Motor neuron (in vitro differentiated cells): Measurements from ENCODE around the gene C6orf132. TPM values are rescaled to one million over a fixed set of nuclear protein-coding genes. Genes with fewer than 3 reads are reported as not detected.

Source experiments
- ATAC-seq, 8 experiments: fragments of 200-7000 bp; cut with Tn5 transposase; replicated peaks in 6 of 8; 2 replicates each; pipeline ENCODE4 v1.8.0; 2021; ENCODE audit warnings: mild to moderate bottlenecking in 8 of 8, moderate library complexity in 8 of 8
- H3K27ac ChIP-seq, 2 donors: fragments of 250-450 bp; sonication (Bioruptor Pico); 2 replicates each; pipeline ENCODE4 v1.9.0; 2021; ENCODE audit warnings: antibody characterized with exemption in 2 of 2, mild to moderate bottlenecking in 2 of 2, moderate library complexity in 1 of 2
- H3K4me1 ChIP-seq, 2 donors: fragments of 250-450 bp; sonication (Bioruptor Pico); replicated peaks in 1 of 2; 2 replicates each; pipeline ENCODE4 v1.6.1; 2021; ENCODE audit warnings: antibody characterized with exemption in 2 of 2, mild to moderate bottlenecking in 2 of 2, moderate library complexity in 1 of 2
- H3K4me3 ChIP-seq, 5 donors: fragments of 250-450 bp; sonication (Bioruptor Pico); 2 replicates each; pipeline ENCODE4 v1.9.0; 2021; ENCODE audit warnings: antibody characterized with exemption in 5 of 5, mild to moderate bottlenecking in 5 of 5, moderate library complexity in 4 of 5
- WGBS, 10 experiments: fragments of 450-650 bp; shearing (Covaris generic); methylation state at CpG; one replicate each; pipeline ENCODE4 v1.0.0; 2022; 5-methylcytosine and 5-hydroxymethylcytosine counted together
- in situ Hi-C, 9 experiments: fragments of 400-800 bp; cut with MboI; loops; one replicate each; pipeline ENCODE4 v1.15.0; 2021; ENCODE audit warnings: low sequenced_read_pairs in 9 of 9, low pct_unique_long_range_greater_than_20kb in 2 of 9; ENCODE audit not compliant: unreplicated experiment in 9 of 9
- total RNA-seq, 8 experiments: library from RNA; unstranded; fragments of 300-600 nt; gene quantifications; 2 replicates each; pipeline versions ENCODE4 v1.2.3 to v1.2.4, GENCODE V29; 2022

Gene C6orf132
- total RNA-seq, 8 experiments from 2014 or later, result under 0.01 to 1.00 (median 0.25) TPM; not detected in 1

GRCh38 chr6:42105156-42105648, 37.2 kb downstream of the C6orf132 start:
- no peak for ATAC-seq
- H3K27ac ChIP-seq, result no peak overlapping the region
- peaks cover 4 to 31% of the 10 kb centered on the region in 2 donors for H3K4me1 ChIP-seq
- WGBS, 10 experiments, result 90 to 95% methylated on average over 2 to 4 of the region's 17 CpGs; no CpG with 5 or more reads in 8 of the 10 experiments
- in situ Hi-C loops, result no loop called here
- H3K4me3 ChIP-seq, result no peak overlapping the region

GRCh38 chr6:42104804-42105125, 37.7 kb downstream of the C6orf132 start:
- H3K4me1 ChIP-seq, result peaks cover 4 to 33% of the 10 kb centered on the region in 2 donors
- in situ Hi-C loops, result no loop called here
- no peak for ATAC-seq
- WGBS, 10 experiments, result no CpG with 5 or more reads among the region's 16 CpGs
- no peak overlapping the region for H3K4me3 ChIP-seq
- no peak overlapping the region for H3K27ac ChIP-seq

GRCh38 chr6:42104095-42104803, 38.2 kb downstream of the C6orf132 start:
- 13 to 89% (median 27%) methylated on average over 6 to 22 of the region's 66 CpGs; no CpG with 5 or more reads in 7 of the 10 experiments for WGBS, 10 experiments
- H3K27ac ChIP-seq, result no peak overlapping the region
- in situ Hi-C loops, result no loop called here
- no peak overlapping the region for H3K4me3 ChIP-seq
- H3K4me1 ChIP-seq, result peaks cover 4 to 37% of the 10 kb centered on the region in 2 donors
- ATAC-seq, result peak in 4 of 8 experiments; percentile 14 to 34 (median 24)

DNA sequence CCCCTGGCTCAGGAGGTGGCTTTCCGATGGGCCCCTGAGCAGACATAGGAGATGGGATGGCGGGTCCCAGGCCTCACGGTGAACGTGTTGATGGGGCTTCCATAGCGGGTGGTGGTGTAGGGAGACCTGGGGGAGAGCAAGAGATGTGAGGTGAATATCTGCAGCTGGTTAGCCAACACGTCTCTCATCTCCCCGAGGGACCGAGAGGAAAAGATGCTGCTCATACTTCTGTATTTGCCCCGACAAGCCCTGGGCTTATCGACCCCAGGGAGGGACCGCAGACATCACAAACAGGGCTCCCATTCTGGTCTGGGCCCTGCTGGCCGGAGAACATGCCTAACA, 38.7 kb downstream of the C6orf132 start:
- Histone ChIP-seq H3K4me3 (no peak overlapping the region), H3K4me1 (peaks cover 4 to 38% of the 10 kb centered on the region in 2 donors), H3K27ac (no peak overlapping the region)
- in situ Hi-C loops, result no loop called here
- ATAC-seq, result no peak
- WGBS, 10 experiments, result 96 to 100% (median 100%) methylated on average over 1 to 8 of the region's 12 CpGs; no CpG with 5 or more reads in 7 of the 10 experiments

DNA sequence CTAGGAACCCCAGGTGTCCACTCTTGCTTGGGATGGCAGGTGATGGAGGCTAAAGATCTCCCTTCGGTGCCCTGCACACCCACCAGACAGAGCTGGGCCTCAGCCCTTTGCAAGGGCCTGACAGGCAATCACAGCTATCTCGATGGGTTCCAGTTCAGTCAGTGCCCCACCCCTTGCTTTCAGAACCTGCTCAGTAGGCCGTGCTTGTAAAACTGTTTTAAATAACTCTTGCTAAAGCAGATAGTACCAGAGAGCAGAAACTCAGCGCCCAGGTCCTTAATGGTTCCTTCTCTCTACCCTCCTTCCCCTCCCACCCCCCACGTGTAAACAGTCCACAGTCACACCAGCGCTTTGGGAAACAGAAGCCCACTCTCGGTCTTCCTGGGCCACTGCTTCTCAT, 39.2 kb downstream of the C6orf132 start:
- in situ Hi-C loops, result no loop called here
- H3K4me3 ChIP-seq, result no peak overlapping the region
- H3K27ac ChIP-seq, result no peak overlapping the region
- WGBS, 10 experiments, result 67 to 100% (median 96%) methylated on average over 1 to 5 of the region's 7 CpGs; no CpG with 5 or more reads in 5 of the 10 experiments
- no peak for ATAC-seq
- peaks cover 4 to 38% of the 10 kb centered on the region in 2 donors for H3K4me1 ChIP-seq

DNA sequence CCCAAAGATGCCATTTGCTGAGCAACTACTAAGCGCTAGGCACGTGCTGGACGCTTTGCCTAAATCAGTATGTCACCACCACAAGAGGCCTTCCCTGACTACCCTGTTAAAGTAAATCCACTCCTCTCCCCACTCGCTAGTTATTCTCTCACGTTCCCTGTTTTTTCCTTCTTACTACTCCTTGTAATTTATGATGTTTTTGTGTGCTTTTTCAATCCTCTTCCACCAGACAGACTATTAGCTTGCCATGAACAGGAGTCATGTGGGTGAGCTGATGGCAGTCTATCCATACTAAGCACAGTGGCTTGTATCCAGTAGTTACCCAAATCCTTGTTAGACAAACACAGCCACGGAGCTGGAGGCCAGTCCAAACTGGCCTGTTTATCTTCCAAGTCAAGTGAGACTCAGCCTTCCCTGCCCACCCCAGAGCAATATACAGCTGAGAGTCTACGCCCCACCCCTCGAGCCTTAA, 41.2 kb downstream of the C6orf132 start:
- WGBS, 10 experiments, result 40 to 88% (median 68%) methylated on average over 1 to 8 of the region's 8 CpGs; no CpG with 5 or more reads in 1 of the 10 experiments
- H3K4me3 ChIP-seq, result no peak overlapping the region
- H3K27ac ChIP-seq, result no peak overlapping the region
- in situ Hi-C loops, result no loop called here
- H3K4me1 ChIP-seq, result peaks cover 4 to 30% of the 10 kb centered on the region in 2 donors
- ATAC-seq, result peak; percentile 30 to 96 (median 76)

DNA sequence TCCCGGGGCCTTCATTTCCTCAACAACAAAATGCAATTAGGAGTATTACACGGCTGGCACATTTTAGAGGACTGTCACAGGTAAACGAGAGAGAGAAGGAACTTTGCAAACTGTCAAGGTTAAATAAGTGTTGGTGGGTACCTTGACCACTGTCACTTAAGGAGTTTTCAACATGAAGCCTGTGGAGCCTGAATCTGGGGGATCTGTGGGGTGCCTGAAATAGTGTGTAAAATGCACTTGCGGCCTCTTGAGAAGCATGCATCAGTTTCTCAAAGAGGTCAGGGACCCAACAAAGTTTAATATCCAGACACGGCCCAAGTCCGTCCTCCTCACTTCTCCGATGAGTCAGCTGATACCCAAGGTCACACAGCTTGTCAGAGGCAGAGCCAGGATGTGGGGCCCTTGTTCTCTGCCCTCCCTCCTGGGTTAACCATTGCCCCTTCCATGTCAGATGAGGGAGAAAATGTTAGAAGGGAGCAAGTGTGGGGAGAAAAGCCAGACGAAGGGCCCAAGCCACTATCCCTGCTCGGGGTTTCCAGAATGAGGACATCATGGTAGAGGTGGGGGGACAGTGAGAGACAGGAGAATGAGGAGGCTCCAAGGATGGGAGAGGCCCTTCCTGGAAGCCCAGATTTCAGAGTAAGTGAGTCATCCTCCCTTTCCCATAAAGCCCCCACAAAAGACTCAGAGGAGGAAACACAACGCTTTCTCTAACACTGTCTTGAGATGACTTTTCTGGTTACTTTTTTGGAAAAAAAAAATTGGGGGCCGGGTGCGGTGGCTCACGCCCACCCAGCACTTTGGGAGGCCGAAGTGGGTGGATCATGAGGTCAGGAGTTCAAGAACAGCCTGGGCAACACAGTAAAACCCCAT, 42.2 kb downstream of the C6orf132 start:
- Histone ChIP-seq H3K4me3 (no peak overlapping the region), H3K27ac (peak overlapping the region in 1 of 2 donors; percentile 34), H3K4me1 (peaks cover 0 to 25% of the 10 kb centered on the region in 2 donors)
- in situ Hi-C loops, result no loop called here
- WGBS, 10 experiments, result 14 to 87% (median 66%) methylated on average over 1 to 12 of the region's 14 CpGs
- peak in 3 of 8 experiments; percentile 21 to 54 (median 42) for ATAC-seq

DNA sequence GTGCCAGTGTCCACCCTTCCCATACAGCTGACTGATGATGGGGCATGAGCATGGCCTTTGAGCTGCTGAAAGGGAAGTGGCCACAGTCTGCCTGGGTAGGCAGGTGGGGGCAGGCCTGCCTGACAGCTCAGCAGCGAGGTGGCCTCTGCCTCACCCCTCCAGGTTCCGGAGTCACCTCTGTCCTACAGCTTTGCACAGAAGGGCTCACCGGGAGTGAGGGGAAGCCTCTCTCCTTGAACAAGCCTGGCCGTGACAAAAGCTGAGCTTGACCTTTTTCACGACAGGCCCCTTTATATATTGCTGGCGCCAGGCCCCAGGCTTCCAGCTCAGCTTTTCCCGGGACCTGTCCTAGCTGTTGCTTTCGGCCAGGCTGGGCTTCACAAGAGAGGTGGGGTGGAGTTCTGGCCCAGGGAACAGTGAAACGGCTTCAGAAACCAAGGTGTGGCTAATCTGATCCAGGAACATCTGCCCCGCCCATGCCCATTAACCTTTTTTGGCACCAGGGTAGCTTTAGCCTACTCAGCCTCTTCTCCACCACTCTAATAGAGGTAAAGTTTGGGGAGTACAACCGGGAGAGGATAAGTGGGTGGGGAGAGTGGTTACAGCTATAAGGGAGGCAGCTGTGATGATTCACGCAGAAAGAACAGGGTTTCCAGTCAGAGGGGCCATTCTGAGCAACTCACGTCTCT, 42.9 kb downstream of the C6orf132 start:
- H3K4me3 ChIP-seq, result no peak overlapping the region
- ATAC-seq, result peak in 5 of 8 experiments; percentile 17 to 81 (median 52)
- peak overlapping the region in 1 of 2 donors; percentile 34 for H3K27ac ChIP-seq
- peaks cover 0 to 22% of the 10 kb centered on the region in 2 donors for H3K4me1 ChIP-seq
- in situ Hi-C loops, result loop anchor here in 1 of 9 experiments (25.0 kb wide), 1 partner anchor 463 kb away; the partner anchor contains the start of gene UBR2
- WGBS, 10 experiments, result 34 to 80% (median 57%) methylated on average over 2 to 7 of the region's 13 CpGs; no CpG with 5 or more reads in 4 of the 10 experiments

DNA sequence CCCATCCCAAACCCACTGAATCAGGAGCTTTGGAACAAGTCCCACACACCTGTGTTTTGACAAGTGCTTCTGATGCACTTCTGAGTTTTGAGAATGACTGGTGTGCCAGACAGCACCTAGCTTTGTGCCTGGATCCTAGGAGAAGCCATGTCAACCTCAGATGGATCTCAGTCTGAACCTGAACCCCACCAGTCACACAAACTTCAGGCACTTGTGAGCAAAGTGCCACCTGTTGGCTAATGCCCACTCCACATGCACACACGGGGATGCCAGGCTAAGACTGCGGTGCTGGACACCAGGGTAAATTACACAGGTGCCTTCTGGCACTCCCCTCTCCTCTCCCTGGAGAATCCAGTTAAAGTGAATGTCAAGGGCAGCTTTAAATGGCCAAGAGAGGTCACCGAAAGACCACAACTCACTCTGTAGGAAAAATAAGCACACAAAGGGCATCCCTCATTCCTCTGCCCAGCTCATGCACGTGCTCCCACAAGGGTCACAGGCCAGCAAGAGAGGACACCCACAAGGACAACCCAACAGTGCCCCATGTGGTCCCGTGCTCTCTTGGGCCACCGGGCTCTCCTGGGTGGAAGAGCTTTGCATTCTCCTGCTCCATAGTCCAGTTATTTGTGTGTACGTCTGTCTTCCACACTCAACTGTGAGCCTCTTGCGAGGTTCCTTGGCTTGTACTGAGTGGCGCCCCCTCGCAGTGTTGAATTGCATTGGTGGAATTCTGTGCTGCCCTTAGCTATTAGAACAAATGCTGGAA, 46.5 kb downstream of the C6orf132 start:
- ATAC-seq, result no peak
- Histone ChIP-seq H3K4me3 (no peak overlapping the region), H3K27ac (no peak overlapping the region), H3K4me1 (peaks cover 0 to 7% of the 10 kb centered on the region in 2 donors)
- 60 to 100% (median 77%) methylated on average over 1 to 7 of the region's 10 CpGs; no CpG with 5 or more reads in 4 of the 10 experiments for WGBS, 10 experiments
- in situ Hi-C loops, result loop anchor here in 1 of 9 experiments (25.0 kb wide), 1 partner anchor 466 kb away; the partner anchor contains the start of gene UBR2

- ATAC-seq, result no peak
- in situ Hi-C loops, result loop anchor here in 1 of 9 experiments (25.0 kb wide), 1 partner anchor 467 kb away; the partner anchor contains the start of gene UBR2
- Histone ChIP-seq H3K4me1 (peaks cover 0 to 5% of the 10 kb centered on the region in 2 donors), H3K27ac (no peak overlapping the region), H3K4me3 (no peak overlapping the region)
- WGBS, 10 experiments, result 71 to 100% (median 100%) methylated on average over 1 of the region's 1 CpG; no CpG with 5 or more reads in 7 of the 10 experiments
Observed at GRCh38 chr6:42095094-42095493, 47.3 kb downstream of the C6orf132 start.

- WGBS, 10 experiments, result 27 to 90% (median 76%) methylated on average over 3 to 7 of the region's 10 CpGs; no CpG with 5 or more reads in 3 of the 10 experiments
- ATAC-seq, result peak in 5 of 8 experiments; percentile 28 to 79 (median 42)
- in situ Hi-C loops, result loop anchor here in 1 of 9 experiments (25.0 kb wide), 1 partner anchor 469 kb away; the partner anchor contains the start of gene UBR2
Observed at GRCh38 chr6:42093582-42094329, 48.7 kb downstream of the C6orf132 start.

More at GRCh38 chr6:42093582-42094329, 48.7 kb downstream of the C6orf132 start:
- Histone ChIP-seq H3K27ac (no peak overlapping the region), H3K4me3 (no peak overlapping the region), H3K4me1 (no peaks in the 10 kb centered on the region)
